Measurements from ENCODE around the gene THAP7. TPM values are rescaled to one million over a fixed set of nuclear protein-coding genes. Genes with fewer than 3 reads are reported as not detected.

Gene THAP7
- total and polyA plus RNA-seq, 9 of the 15 experiments (the other 6 are each of a cell fraction or from before 2014, with no cell fraction given), result 7.9 to 263 (median 84.1) TPM

DNA sequence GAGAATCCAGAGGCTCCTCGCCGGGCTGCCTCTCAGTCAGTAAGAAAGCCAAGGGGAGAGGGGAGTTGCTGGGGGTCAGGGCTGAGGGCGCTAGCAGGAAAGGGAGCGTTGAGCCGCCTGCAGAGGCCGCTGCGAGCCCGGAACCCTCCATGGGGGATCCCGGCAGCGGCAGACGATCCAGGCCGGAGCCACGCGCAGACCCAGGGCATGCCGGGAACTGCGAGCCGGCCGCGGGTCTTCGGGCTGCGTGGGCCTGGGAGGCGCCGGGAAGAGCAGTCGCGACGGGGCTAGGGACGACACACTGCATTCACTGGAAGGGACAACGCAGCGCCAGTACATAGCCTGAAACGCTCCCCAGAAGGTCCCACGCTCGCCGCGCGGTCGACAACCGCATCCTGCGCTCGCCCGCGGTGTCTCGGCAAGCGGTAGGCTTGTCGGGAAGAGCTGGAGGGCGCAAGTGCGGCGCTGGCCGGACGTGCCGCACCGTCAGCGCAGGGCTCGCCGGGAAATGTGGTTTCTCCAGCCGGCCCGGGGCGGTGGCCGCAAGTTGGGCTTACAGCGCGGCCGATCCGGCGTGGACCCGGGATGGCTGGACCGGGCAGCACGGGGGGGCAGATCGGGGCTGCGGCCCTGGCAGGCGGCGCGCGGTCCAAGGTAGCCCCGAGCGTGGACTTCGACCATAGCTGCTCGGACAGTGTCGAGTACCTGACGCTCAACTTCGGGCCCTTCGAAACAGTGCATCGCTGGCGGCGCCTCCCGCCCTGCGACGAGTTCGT, 19.9 kb downstream of the THAP7 start, which contains the start of gene LZTR1 (continued):
- TF ChIP-seq, protein P1, sequence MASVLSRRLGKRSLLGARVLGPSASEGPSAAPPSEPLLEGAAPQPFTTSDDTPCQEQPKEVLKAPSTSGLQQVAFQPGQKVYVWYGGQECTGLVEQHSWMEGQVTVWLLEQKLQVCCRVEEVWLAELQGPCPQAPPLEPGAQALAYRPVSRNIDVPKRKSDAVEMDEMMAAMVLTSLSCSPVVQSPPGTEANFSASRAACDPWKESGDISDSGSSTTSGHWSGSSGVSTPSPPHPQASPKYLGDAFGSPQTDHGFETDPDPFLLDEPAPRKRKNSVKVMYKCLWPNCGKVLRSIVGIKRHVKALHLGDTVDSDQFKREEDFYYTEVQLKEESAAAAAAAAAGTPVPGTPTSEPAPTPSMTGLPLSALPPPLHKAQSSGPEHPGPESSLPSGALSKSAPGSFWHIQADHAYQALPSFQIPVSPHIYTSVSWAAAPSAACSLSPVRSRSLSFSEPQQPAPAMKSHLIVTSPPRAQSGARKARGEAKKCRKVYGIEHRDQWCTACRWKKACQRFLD (CRISPR knock-in tag; IDR thresholded peaks at IDR 0.05), result no peak
- no peak for TF ChIP-seq ZFX (CRISPR knock-in tag; IDR thresholded peaks at IDR 0.05)
- no peak for TF ChIP-seq IRF2 (CRISPR knock-in tag; IDR thresholded peaks at IDR 0.05)
- no peak for TF ChIP-seq HDAC1 (IDR thresholded peaks at IDR 0.05)
- TF ChIP-seq, protein P2, sequence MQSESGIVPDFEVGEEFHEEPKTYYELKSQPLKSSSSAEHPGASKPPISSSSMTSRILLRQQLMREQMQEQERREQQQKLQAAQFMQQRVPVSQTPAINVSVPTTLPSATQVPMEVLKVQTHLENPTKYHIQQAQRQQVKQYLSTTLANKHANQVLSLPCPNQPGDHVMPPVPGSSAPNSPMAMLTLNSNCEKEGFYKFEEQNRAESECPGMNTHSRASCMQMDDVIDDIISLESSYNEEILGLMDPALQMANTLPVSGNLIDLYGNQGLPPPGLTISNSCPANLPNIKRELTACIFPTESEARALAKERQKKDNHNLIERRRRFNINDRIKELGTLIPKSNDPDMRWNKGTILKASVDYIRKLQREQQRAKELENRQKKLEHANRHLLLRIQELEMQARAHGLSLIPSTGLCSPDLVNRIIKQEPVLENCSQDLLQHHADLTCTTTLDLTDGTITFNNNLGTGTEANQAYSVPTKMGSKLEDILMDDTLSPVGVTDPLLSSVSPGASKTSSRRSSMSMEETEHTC (IDR thresholded peaks at IDR 0.05), result no peak
- TF ChIP-seq HEY1 (CRISPR knock-in tag; IDR thresholded peaks at IDR 0.05; ENCODE audit: borderline replicate concordance), result no peak
- TF ChIP-seq RCOR1 (IDR thresholded peaks at IDR 0.05; ENCODE audit: borderline replicate concordance in 1 of 2, low read depth in 2 of 2, low read length in 2 of 2), result peak; percentile 51 to 76; a peak in 3 of 4 replicates
- TF ChIP-seq MYNN (IDR thresholded peaks at IDR 0.05), result no peak
- no peak for TF ChIP-seq MYNN (CRISPR knock-in tag; IDR thresholded peaks at IDR 0.05)
- TF ChIP-seq, protein P3, sequence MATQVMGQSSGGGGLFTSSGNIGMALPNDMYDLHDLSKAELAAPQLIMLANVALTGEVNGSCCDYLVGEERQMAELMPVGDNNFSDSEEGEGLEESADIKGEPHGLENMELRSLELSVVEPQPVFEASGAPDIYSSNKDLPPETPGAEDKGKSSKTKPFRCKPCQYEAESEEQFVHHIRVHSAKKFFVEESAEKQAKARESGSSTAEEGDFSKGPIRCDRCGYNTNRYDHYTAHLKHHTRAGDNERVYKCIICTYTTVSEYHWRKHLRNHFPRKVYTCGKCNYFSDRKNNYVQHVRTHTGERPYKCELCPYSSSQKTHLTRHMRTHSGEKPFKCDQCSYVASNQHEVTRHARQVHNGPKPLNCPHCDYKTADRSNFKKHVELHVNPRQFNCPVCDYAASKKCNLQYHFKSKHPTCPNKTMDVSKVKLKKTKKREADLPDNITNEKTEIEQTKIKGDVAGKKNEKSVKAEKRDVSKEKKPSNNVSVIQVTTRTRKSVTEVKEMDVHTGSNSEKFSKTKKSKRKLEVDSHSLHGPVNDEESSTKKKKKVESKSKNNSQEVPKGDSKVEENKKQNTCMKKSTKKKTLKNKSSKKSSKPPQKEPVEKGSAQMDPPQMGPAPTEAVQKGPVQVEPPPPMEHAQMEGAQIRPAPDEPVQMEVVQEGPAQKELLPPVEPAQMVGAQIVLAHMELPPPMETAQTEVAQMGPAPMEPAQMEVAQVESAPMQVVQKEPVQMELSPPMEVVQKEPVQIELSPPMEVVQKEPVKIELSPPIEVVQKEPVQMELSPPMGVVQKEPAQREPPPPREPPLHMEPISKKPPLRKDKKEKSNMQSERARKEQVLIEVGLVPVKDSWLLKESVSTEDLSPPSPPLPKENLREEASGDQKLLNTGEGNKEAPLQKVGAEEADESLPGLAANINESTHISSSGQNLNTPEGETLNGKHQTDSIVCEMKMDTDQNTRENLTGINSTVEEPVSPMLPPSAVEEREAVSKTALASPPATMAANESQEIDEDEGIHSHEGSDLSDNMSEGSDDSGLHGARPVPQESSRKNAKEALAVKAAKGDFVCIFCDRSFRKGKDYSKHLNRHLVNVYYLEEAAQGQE (IDR thresholded peaks at IDR 0.05; ENCODE audit: borderline replicate concordance), result no peak
- TF ChIP-seq, protein P3 (CRISPR knock-in tag; IDR thresholded peaks at IDR 0.05; ENCODE audit: low read depth), result peak; percentile 95
- TF ChIP-seq CBFB (CRISPR knock-in tag; IDR thresholded peaks at IDR 0.05), result no peak
- TF ChIP-seq, protein P4, sequence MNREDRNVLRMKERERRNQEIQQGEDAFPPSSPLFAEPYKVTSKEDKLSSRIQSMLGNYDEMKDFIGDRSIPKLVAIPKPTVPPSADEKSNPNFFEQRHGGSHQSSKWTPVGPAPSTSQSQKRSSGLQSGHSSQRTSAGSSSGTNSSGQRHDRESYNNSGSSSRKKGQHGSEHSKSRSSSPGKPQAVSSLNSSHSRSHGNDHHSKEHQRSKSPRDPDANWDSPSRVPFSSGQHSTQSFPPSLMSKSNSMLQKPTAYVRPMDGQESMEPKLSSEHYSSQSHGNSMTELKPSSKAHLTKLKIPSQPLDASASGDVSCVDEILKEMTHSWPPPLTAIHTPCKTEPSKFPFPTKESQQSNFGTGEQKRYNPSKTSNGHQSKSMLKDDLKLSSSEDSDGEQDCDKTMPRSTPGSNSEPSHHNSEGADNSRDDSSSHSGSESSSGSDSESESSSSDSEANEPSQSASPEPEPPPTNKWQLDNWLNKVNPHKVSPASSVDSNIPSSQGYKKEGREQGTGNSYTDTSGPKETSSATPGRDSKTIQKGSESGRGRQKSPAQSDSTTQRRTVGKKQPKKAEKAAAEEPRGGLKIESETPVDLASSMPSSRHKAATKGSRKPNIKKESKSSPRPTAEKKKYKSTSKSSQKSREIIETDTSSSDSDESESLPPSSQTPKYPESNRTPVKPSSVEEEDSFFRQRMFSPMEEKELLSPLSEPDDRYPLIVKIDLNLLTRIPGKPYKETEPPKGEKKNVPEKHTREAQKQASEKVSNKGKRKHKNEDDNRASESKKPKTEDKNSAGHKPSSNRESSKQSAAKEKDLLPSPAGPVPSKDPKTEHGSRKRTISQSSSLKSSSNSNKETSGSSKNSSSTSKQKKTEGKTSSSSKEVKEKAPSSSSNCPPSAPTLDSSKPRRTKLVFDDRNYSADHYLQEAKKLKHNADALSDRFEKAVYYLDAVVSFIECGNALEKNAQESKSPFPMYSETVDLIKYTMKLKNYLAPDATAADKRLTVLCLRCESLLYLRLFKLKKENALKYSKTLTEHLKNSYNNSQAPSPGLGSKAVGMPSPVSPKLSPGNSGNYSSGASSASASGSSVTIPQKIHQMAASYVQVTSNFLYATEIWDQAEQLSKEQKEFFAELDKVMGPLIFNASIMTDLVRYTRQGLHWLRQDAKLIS (CRISPR knock-in tag; IDR thresholded peaks at IDR 0.05), result no peak
